ENCODE results near the gene SHOC2.

DNA sequence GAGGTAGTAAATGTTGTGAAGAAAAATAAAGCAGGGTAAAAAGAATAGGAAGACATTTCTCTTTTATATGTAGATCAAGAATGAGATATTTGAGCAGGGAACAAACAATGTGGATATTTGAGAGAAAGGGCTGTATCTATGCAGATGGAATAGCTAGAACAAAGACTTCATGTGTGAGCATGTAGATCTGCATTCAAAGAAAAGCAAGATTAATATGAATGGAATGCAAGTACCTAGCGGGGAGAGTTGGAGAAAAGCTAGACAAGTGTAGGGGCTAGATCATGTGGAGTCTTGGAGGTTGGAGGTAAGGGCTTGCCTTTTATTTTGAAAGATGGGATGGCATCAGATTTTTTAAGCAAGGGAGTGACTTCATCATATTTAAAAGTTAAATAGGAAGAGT is 27.1 kb downstream of the SHOC2 start:
- no peak for TF ChIP-seq CTCF (IDR thresholded peaks at IDR 0.05)
- no peak for TF ChIP-seq POLR2AphosphoS5 (IDR thresholded peaks at IDR 0.05)
- no peak for TF ChIP-seq POLR2A (IDR thresholded peaks at IDR 0.05)
